ENCODE results near the gene PPP1R13L.

The PPP1R13L gene

GRCh38 chr19:45363861-45364459 is 40.9 kb downstream of the PPP1R13L start:
- DNase-seq = no peak

GRCh38 chr19:45362291-45362690 is 42.6 kb downstream of the PPP1R13L start:
- DNase-seq = no peak

- DNase-seq = no peak
Observed at GRCh38 chr19:45361608-45362007, 43.3 kb downstream of the PPP1R13L start.

GRCh38 chr19:45358213-45358792 is 46.6 kb downstream of the PPP1R13L start:
- no peak for DNase-seq

- DNase-seq = no peak
Observed at GRCh38 chr19:45357445-45357783, 47.5 kb downstream of the PPP1R13L start.

- DNase-seq = no peak
Observed at GRCh38 chr19:45356760-45357444, 48.0 kb downstream of the PPP1R13L start.

- DNase-seq = no peak
Observed at GRCh38 chr19:45355910-45356309, 49.0 kb downstream of the PPP1R13L start.

GRCh38 chr19:45355402-45355801 is 49.5 kb downstream of the PPP1R13L start:
- no peak for DNase-seq

- no peak for DNase-seq
Observed at GRCh38 chr19:45354241-45354842, 50.5 kb downstream of the PPP1R13L start.

- DNase-seq = no peak
Observed at GRCh38 chr19:45352914-45353796, 51.7 kb downstream of the PPP1R13L start.

GRCh38 chr19:45352471-45352870 is 52.4 kb downstream of the PPP1R13L start:
- DNase-seq = no peak

GRCh38 chr19:45352062-45352461 is 52.8 kb downstream of the PPP1R13L start:
- no peak for DNase-seq

GRCh38 chr19:45351401-45351952 is 53.4 kb downstream of the PPP1R13L start:
- no peak for DNase-seq

- DNase-seq = no peak
Observed at GRCh38 chr19:45350477-45351058, 54.3 kb downstream of the PPP1R13L start.

- DNase-seq = no peak
Observed at GRCh38 chr19:45349430-45349941, 55.4 kb downstream of the PPP1R13L start.

- no peak for DNase-seq
Observed at GRCh38 chr19:45349126-45349415, 55.8 kb downstream of the PPP1R13L start.

GRCh38 chr19:45348367-45349125 is 56.3 kb downstream of the PPP1R13L start:
- no peak for DNase-seq

- DNase-seq = no peak
Observed at GRCh38 chr19:45347570-45348366, 57.1 kb downstream of the PPP1R13L start.

GRCh38 chr19:45346449-45346848 is 58.4 kb downstream of the PPP1R13L start:
- no peak for DNase-seq

GRCh38 chr19:45345506-45345860 is 59.4 kb downstream of the PPP1R13L start:
- DNase-seq = no peak
